Upper lobe of left lung (tissue), 6 donors: ENCODE results near the gene OSBPL3. TPM values are rescaled to one million over a fixed set of nuclear protein-coding genes. Genes with fewer than 3 reads are reported as not detected.
A peak's percentile ranks its signal among the peaks of the same experiment; 100 is the strongest.

Source experiments
- ATAC-seq, 2 donors: fragments of 200-7000 bp; cut with Tn5 transposase; one replicate each; pipeline ENCODE4 v1.9.1; 2022; ENCODE audit warnings: mild to moderate bottlenecking in 2 of 2, moderate library complexity in 2 of 2; ENCODE audit not compliant: low FRiP score in 2 of 2
- DNase-seq, 2 donors: peaks; one replicate each; pipeline ENCODE4 v3.0.0-alpha.2; 2019 to 2020
- H3K27ac ChIP-seq, 4 donors: fragments of 200-600 bp; sonication (generic); one replicate each; pipeline ENCODE4 v1.5.1; 2016 to 2019
- H3K27me3 ChIP-seq, 4 donors: fragments of 200-600 bp; sonication (generic); one replicate each; pipeline ENCODE4 v1.5.1; 2017 to 2019
- H3K36me3 ChIP-seq, 4 donors: fragments of 200-600 bp; sonication (generic); one replicate each; pipeline ENCODE4 v1.5.1; 2016 to 2019
- H3K4me1 ChIP-seq, 4 donors: fragments of 200-600 bp; sonication (generic); one replicate each; pipeline ENCODE4 v1.5.1; 2018 to 2019
- H3K4me3 ChIP-seq, 4 donors: fragments of 200-600 bp; sonication (generic); one replicate each; pipeline ENCODE4 v1.5.1; 2017 to 2019; ENCODE audit warnings: mild to moderate bottlenecking in 2 of 4, moderate library complexity in 1 of 4
- H3K9me3 ChIP-seq, 4 donors: fragments of 200-600 bp; sonication (generic); one replicate each; pipeline ENCODE4 v1.5.1; 2018 to 2019
- CTCF ChIP-seq, 6 experiments: fragments of 450-650 bp in 4 of 6; fragments of 200-600 bp in 2 of 6; sonication (generic) in 2 of 6; IDR thresholded peaks; one replicate each; pipeline ENCODE4 v1.5.1; 2016 to 2019; ENCODE audit warnings: antibody characterized with exemption in 6 of 6
- EP300 ChIP-seq, 4 donors: sonication (generic); formaldehyde crosslinking; IDR thresholded peaks; one replicate each; pipeline ENCODE4 v1.5.1; 2017; ENCODE audit warnings: antibody characterized with exemption in 4 of 4, control low read depth in 2 of 4
- POLR2A ChIP-seq, 4 donors: fragments of 450-650 bp; IDR thresholded peaks; one replicate each; pipeline ENCODE4 v1.5.1; 2016 to 2017; ENCODE audit warnings: antibody characterized with exemption in 4 of 4, mild to moderate bottlenecking in 2 of 4
- POLR2AphosphoS5 ChIP-seq, 2 donors: sonication (generic); formaldehyde crosslinking; IDR thresholded peaks; one replicate each; pipeline ENCODE4 v1.5.1; 2017; ENCODE audit warnings: antibody characterized with exemption in 2 of 2
- WGBS, 2 donors: methylation state at CpG; one replicate each; pipeline ENCODE4 v1.1.5; 2017 to 2018; 5-methylcytosine and 5-hydroxymethylcytosine counted together
- total RNA-seq, 6 donors: library from RNA; depleted of rRNA in 4 of 6; stranded (reverse); fragments of >200 nt in 4 of 6; gene quantifications; one replicate each; pipeline versions ENCODE4 v1.1.0 to v1.2.1, GENCODE V29; 2016 to 2021
- donor health status: DM: no; HTN: no; CAD: no; lungs with moderate emphysema.
- donor health status: DM: no; HTN: yes; CAD: no; lungs with severe emphysema.

Gene OSBPL3
- total RNA-seq, 6 donors from 2014 or later: 17.5 to 55.5 (median 21.7) TPM

DNA sequence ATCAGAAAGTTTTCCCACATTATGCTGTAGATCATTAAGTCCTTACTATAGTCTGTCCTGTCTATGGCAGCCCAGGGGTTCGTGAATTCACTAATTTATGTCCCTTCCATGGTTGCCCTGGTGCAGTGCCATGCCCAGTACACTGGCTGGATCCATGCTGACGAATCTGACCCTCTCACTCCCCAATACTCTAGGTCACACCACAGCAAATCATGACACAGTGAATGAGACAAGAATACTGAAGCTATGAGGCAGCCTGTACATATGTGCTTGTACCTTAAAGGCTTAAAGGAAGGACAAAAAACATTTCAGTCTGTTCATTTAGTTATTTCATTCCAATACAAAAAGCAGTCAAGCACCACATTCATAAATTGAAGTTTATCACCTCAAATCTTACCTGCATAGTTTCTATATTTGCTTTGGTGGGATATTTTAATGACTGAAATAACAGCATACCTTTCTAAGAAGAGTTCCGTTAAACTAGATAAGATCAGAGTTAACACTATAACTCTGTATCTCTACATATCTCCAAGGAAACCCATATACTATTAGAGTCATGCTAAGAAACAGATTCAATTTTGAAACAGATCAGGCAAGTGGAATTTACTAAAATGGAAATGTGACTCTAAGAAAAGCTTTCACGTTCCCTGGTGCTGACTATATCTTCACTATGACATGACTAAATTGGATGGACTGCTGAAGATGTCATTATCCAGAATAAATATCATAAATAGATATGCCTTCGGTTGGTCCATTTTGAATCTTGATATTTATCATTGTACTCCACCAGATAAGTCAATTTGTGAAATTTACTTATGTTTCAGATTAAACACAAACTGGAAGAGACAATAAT is 36.7 kb downstream of the OSBPL3 start:
- WGBS, 2 donors: 81 to 89% methylated on average over 5 of the region's 5 CpGs
- ATAC-seq: no peak
- DNase-seq: no peak
- Histone ChIP-seq H3K4me1 (peaks cover 0 to 8% (median 2%) of the 10 kb centered on the region in 4 donors), H3K27me3 (no peaks in the 10 kb centered on the region), H3K9me3 (no peaks in the 10 kb centered on the region), H3K36me3 (no peaks in the 10 kb centered on the region), H3K27ac (no peak overlapping the region), H3K4me3 (no peak overlapping the region)
- no peak for TF ChIP-seq POLR2AphosphoS5 (IDR thresholded peaks at IDR 0.05)

- peaks cover 0 to 8% (median 2%) of the 10 kb centered on the region in 4 donors for H3K4me1 ChIP-seq
- no peak for TF ChIP-seq CTCF (IDR thresholded peaks at IDR 0.05)
- no peak for TF ChIP-seq POLR2AphosphoS5 (IDR thresholded peaks at IDR 0.05)
- DNase-seq: no peak
- H3K36me3 ChIP-seq: no peaks in the 10 kb centered on the region
- H3K27ac ChIP-seq: no peak overlapping the region
- H3K4me3 ChIP-seq: no peak overlapping the region
- ATAC-seq: no peak
- no peaks in the 10 kb centered on the region for H3K27me3 ChIP-seq
- no peaks in the 10 kb centered on the region for H3K9me3 ChIP-seq
- 65 to 66% methylated on average over 5 of the region's 5 CpGs for WGBS, 2 donors
Measured at GRCh38 chr7:24942226-24942625, 37.8 kb downstream of the OSBPL3 start.

- TF ChIP-seq POLR2AphosphoS5 (IDR thresholded peaks at IDR 0.05): no peak
- no peak for TF ChIP-seq POLR2A (IDR thresholded peaks at IDR 0.05)
- no peak for TF ChIP-seq EP300 (IDR thresholded peaks at IDR 0.05)
- TF ChIP-seq CTCF (IDR thresholded peaks at IDR 0.05): no peak
- Histone ChIP-seq H3K27me3 (no peaks in the 10 kb centered on the region), H3K27ac (no peak overlapping the region), H3K4me1 (peaks cover 0 to 8% (median 4%) of the 10 kb centered on the region in 4 donors), H3K4me3 (no peak overlapping the region), H3K9me3 (no peaks in the 10 kb centered on the region), H3K36me3 (no peaks in the 10 kb centered on the region)
- DNase-seq (no peak), ATAC-seq (peak in 1 of 2 donors; percentile 48)
- 33 to 49% methylated on average over 1 of the region's 1 CpG for WGBS, 2 donors
Measured at GRCh38 chr7:24939416-24939815, 40.6 kb downstream of the OSBPL3 start.

GRCh38 chr7:24936121-24936824 is 43.7 kb downstream of the OSBPL3 start:
- H3K27ac ChIP-seq: no peak overlapping the region
- no peak for DNase-seq

More at GRCh38 chr7:24936121-24936824, 43.7 kb downstream of the OSBPL3 start:
- ATAC-seq: no peak
- no peaks in the 10 kb centered on the region for H3K36me3 ChIP-seq
- peaks cover 0 to 5% (median 1%) of the 10 kb centered on the region in 4 donors for H3K4me1 ChIP-seq
- no peaks in the 10 kb centered on the region for H3K9me3 ChIP-seq
- TF ChIP-seq CTCF (IDR thresholded peaks at IDR 0.05) (no peak), POLR2A (IDR thresholded peaks at IDR 0.05) (no peak), EP300 (IDR thresholded peaks at IDR 0.05) (no peak), POLR2AphosphoS5 (IDR thresholded peaks at IDR 0.05) (no peak)
- 75 to 80% methylated on average over 3 of the region's 3 CpGs for WGBS, 2 donors
- H3K27me3 ChIP-seq: no peaks in the 10 kb centered on the region
- no peak overlapping the region for H3K4me3 ChIP-seq
